ENCODE data around the gene RTBDN.

The RTBDN gene

DNA sequence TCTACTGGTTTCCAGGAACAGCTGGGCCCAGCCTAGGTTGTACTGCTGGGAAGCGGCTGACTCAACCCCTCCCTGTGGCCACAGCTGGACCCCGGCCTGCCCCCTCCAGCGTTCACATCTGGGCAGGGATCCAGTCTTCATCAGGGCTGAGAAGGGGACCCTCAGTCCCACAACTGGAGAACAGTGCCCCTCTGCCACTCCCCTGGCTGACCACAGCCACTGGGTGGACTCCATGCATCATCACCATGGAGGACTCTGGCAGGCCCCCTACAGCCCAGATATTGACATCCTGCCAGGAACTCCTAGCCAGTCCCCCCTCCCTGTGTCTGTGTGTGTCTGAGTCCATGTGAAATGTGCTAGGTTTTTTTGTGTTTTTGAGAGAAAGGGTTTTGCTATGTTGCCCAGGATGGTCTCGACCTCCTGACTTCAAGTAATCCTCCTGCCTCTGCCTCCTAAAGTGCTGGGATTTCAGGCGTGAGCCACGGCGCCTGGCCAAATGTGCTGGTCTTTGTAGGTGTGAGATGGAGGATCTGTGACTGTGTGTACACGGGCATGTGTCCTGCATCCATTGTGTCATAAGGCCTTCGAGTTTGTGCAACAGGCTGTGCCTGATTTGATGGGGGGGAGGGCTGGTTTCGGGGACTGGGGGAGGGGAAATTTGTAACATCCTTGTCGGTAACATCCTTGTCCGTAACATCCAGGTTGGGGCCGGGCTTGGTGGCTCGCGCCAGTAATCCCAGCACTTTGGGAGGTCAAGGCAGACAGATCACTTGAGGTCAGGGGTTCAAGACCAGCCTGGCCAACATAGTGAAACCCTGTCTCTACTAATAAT lies 55.0 kb downstream of the RTBDN start:
- DNase-seq = no peak

- no peak for DNase-seq
Observed at GRCh38 chr19:12778905-12779161, 55.5 kb downstream of the RTBDN start.

DNA sequence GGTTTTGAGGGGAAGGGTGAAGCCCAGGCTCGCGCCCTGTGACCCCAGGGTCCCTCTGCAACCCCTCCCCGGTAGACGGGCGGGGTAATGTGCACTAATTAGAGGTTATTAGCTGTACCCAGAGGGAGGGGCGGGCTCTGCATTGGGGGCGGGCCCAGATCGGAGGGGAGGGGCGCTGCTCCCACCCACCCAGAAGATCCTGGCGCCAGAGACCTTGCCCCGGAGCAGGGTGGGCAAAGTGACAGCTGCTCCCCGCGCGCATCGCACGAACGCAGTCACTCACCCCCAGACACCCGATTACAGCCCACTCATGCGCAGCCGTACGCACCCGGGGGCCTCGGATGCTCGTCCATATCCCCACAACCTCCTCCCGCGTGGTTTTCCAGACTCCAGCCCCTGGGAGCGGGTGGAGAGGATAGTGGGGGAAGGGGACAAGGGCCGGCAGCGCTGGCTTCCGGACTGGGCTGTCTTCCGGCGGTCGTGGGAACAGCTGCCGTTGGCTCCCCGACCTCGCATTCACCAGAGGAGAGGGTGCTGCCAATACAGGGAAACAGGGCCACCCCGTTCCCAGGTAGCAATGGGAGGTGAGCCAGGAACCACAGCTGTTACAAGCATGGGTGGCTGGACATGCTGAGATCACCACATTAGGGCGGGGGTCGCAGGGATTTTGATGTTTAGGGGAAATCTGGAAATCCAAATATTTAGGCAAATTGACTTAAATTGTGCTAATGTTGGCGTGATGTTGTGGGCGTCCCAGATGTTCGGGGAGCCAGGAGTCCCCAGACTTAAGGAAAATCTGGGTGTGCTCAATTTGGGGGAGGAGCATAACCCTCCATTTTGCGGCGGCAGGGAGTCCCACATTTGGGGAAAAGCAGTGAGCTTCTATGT lies 56.1 kb downstream of the RTBDN start:
- DNase-seq = peak in 4 of 5 experiments; percentile 29 to 62 (median 37)

- peak; percentile 68 to 81 (median 70) for DNase-seq
Observed at GRCh38 chr19:12777217-12778016, 57.0 kb downstream of the RTBDN start.
